Measurements from ENCODE around the gene OLFML3.

OLFML3 gene

DNA sequence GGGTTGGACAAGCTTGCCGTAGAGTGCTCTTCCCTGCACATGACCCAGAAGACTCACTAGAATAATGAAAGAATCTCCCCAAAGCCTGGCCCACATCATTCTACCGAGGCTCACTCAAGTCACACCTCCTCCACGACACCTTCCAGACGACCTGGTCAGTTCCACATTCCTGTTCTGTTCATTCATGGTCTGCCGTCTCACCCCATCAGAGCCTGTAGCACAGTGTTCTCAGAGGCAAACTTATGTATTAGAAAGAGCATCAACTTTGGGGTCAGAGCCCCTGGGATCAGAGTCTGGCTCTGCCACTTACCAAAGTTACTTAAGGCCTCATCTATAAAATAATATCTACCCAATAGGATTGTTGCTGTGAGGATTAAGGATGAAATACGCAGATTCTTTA, 7.5 kb downstream of the OLFML3 start:
- TF ChIP-seq CTCF (IDR thresholded peaks at IDR 0.05; ENCODE audit: insufficient read depth, low read length, poor library complexity, severe bottlenecking), result no peak
- H3K36me3 ChIP-seq (ENCODE audit: control insufficient read depth, insufficient read depth, low read length), result no peaks in the 10 kb centered on the region
- no peak overlapping the region for H3K4me3 ChIP-seq (replicated peaks; ENCODE audit: low read depth, low read length)
- no peaks in the 10 kb centered on the region for H3K27me3 ChIP-seq (replicated peaks; ENCODE audit: control insufficient read depth, insufficient read depth, low read length)
- DNase-seq (ENCODE audit: extremely low read depth, insufficient read length), result no peak

DNA sequence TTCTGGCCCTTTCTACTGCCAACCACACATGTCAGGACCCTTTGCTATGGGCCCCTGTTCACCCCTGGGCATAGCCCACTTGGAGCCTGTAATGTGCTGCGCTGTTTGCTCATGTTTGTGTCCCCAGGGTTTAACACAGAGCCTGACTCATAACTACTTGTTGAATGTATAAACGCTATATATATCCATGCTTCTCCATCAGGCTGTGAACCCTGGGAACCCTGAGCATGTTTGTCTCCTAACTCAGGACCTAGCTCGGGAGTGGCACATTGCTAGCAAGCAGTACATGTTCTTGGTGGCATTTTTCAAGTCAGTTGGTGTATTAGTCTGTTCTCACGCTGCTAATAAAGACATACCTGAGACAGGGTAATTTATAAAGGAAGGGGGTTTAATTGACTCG, 8.0 kb downstream of the OLFML3 start:
- no peaks in the 10 kb centered on the region for H3K27me3 ChIP-seq (replicated peaks; ENCODE audit: control insufficient read depth, insufficient read depth, low read length)
- H3K4me3 ChIP-seq (replicated peaks; ENCODE audit: low read depth, low read length), result no peak overlapping the region
- DNase-seq (ENCODE audit: extremely low read depth, insufficient read length), result no peak
- H3K36me3 ChIP-seq (ENCODE audit: control insufficient read depth, insufficient read depth, low read length), result no peaks in the 10 kb centered on the region
- no peak for TF ChIP-seq CTCF (IDR thresholded peaks at IDR 0.05; ENCODE audit: insufficient read depth, low read length, poor library complexity, severe bottlenecking)

GRCh38 chr1:113990530-113990929, 11.3 kb downstream of the OLFML3 start:
- no peak for TF ChIP-seq CTCF (IDR thresholded peaks at IDR 0.05; ENCODE audit: insufficient read depth, low read length, poor library complexity, severe bottlenecking)
- H3K36me3 ChIP-seq (ENCODE audit: control insufficient read depth, insufficient read depth, low read length), result no peaks in the 10 kb centered on the region
- H3K4me3 ChIP-seq (replicated peaks; ENCODE audit: low read depth, low read length), result no peak overlapping the region
- DNase-seq (ENCODE audit: extremely low read depth, insufficient read length), result no peak
- H3K27me3 ChIP-seq (replicated peaks; ENCODE audit: control insufficient read depth, insufficient read depth, low read length), result no peaks in the 10 kb centered on the region

DNA sequence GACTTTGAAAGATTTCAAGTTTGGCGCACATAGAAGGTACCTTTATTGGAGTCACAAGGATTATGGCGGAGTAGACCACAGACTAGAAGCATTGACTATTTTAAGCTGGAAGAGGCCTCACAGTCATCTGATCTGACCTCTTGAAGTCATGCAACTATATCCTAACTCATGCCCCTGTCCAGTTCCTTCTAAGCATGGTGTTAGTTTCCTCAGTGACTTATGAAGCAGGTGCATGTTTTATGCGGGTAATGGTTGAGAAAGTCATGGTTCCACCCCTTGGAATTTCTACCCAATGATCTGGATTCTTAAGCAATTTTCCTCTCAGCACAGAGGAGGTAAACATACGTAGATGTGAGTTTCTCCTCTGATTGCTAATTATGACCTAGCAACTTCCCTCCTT, 11.7 kb downstream of the OLFML3 start:
- no peak for TF ChIP-seq CTCF (IDR thresholded peaks at IDR 0.05; ENCODE audit: insufficient read depth, low read length, poor library complexity, severe bottlenecking)
- Histone ChIP-seq H3K27me3 (replicated peaks; ENCODE audit: control insufficient read depth, insufficient read depth, low read length) (no peaks in the 10 kb centered on the region), H3K4me3 (replicated peaks; ENCODE audit: low read depth, low read length) (no peak overlapping the region), H3K36me3 (ENCODE audit: control insufficient read depth, insufficient read depth, low read length) (no peaks in the 10 kb centered on the region)
- no peak for DNase-seq (ENCODE audit: extremely low read depth, insufficient read length)

DNA sequence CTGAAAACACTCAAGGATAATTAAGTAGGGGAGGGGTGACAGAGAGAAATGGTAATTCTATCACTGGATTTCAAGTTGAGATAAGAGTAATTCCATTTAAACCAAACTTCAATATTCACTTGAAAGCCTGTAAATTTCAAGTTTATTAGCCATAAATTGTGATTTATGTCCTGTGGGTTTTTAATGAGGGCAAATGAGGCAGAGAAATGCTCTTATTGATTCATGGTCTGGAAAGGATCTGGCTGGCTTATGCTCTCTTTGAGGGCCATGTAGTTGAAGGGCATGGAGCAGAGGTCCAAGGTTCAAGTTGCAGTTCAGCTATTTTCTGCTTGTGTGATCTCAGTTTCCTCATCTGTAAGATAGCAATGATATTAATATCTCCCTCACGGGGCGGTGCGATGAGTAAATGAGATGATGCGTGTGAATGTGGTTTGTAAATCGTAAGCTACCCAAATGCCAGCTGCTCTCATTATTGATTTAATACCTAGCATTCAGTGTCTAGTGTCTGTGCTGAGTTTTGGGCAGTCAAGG, 12.3 kb downstream of the OLFML3 start:
- no peaks in the 10 kb centered on the region for H3K36me3 ChIP-seq (ENCODE audit: control insufficient read depth, insufficient read depth, low read length)
- no peak for TF ChIP-seq CTCF (IDR thresholded peaks at IDR 0.05; ENCODE audit: insufficient read depth, low read length, poor library complexity, severe bottlenecking)
- no peak for DNase-seq (ENCODE audit: extremely low read depth, insufficient read length)

GRCh38 chr1:113993072-113993471, 13.8 kb downstream of the OLFML3 start:
- no peaks in the 10 kb centered on the region for H3K36me3 ChIP-seq (ENCODE audit: control insufficient read depth, insufficient read depth, low read length)
- no peak for DNase-seq (ENCODE audit: extremely low read depth, insufficient read length)
- H3K4me3 ChIP-seq (replicated peaks; ENCODE audit: low read depth, low read length), result no peak overlapping the region
- no peaks in the 10 kb centered on the region for H3K27me3 ChIP-seq (replicated peaks; ENCODE audit: control insufficient read depth, insufficient read depth, low read length)
- TF ChIP-seq CTCF (IDR thresholded peaks at IDR 0.05; ENCODE audit: insufficient read depth, low read length, poor library complexity, severe bottlenecking), result no peak

More for the DNA sequence above, 12.3 kb downstream of the OLFML3 start:
- Histone ChIP-seq H3K4me3 (replicated peaks; ENCODE audit: low read depth, low read length) (no peak overlapping the region), H3K27me3 (replicated peaks; ENCODE audit: control insufficient read depth, insufficient read depth, low read length) (no peaks in the 10 kb centered on the region)

Data from GM06990 (cell line).